Mammary epithelial cell (primary cell): ENCODE data around the gene CCL8.

Experiments used
- CTCF ChIP-seq, 2 donors: IDR thresholded peaks in 1 of 2; conservative IDR thresholded peaks in 1 of 2; 2 replicates each; pipeline ENCODE4 v1.5.1; 2011 to 2012; ENCODE audit warnings: inconsistent platforms in 2 of 2, low read length in 2 of 2, mild to moderate bottlenecking in 2 of 2, control low read depth in 1 of 2, low read depth in 1 of 2; ENCODE audit not compliant: insufficient read depth in 1 of 2; ENCODE audit errors: extremely low read depth in 1 of 2
- EZH2 ChIP-seq: IDR thresholded peaks from 2 replicates; pipeline ENCODE4 v1.6.1; 2012; ENCODE audit warnings: low read length, inconsistent platforms, borderline replicate concordance

DNA sequence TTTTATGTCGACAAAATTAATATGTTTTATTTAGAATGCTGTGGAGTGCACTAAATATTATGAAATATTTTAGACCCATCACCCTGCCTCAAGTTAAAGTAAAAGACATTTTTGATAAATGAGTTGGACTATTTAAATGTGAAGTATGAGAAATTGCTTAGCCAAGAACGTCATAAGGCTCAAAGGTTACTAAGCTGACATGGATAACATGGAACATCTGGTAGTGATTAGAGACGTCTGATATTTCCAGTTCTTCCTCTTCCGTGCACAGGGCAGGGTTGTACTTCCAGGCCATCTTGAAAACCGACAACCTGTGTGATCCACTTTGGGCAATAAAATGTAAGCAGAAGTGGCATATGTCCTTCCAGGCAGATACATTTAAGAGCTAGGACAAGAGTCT lies 7.2 kb upstream of the CCL8 start:
- TF ChIP-seq CTCF (conservative IDR thresholded peaks at IDR 0.05 in 1 of 2, IDR thresholded peaks at IDR 0.05 in 1 of 2; ENCODE audit: extremely low read depth in 1 of 2, insufficient read depth in 1 of 2, low read depth in 1 of 2, low read length in 2 of 2) (no peak), EZH2 (no peak)
